Uterus (tissue), 2 donors: ENCODE measurements around the gene AMN.

ENCODE experiments used
- CTCF ChIP-seq, 4 experiments: fragments of 200-600 bp in 2 of 4; fragments of 450-650 bp in 2 of 4; sonication (generic) in 2 of 4; IDR thresholded peaks; one replicate each; pipeline ENCODE4 v1.5.1; 2016 to 2019; ENCODE audit warnings: antibody characterized with exemption in 4 of 4, mild to moderate bottlenecking in 2 of 4, moderate library complexity in 1 of 4
- POLR2A ChIP-seq, 2 donors: fragments of 450-650 bp; IDR thresholded peaks; one replicate each; pipeline ENCODE4 v1.6.1; 2016; ENCODE audit warnings: antibody characterized with exemption in 2 of 2, mild to moderate bottlenecking in 1 of 2, moderate library complexity in 1 of 2

GRCh38 chr14:102935756-102936155, 13.3 kb downstream of the AMN start:
- TF ChIP-seq CTCF (IDR thresholded peaks at IDR 0.05) (no peak), POLR2A (IDR thresholded peaks at IDR 0.05) (no peak)
